GM12873 (cell line): ENCODE results near the gene TGFBI.

ENCODE experiments used
- CTCF ChIP-seq: IDR thresholded peaks from 2 replicates; pipeline ENCODE4 v1.5.1; 2012; ENCODE audit warnings: low read depth, mild to moderate bottlenecking, moderate library complexity, low read length, control low read depth; ENCODE audit not compliant: insufficient read depth; ENCODE audit errors: missing control alignments

Gene TGFBI

DNA sequence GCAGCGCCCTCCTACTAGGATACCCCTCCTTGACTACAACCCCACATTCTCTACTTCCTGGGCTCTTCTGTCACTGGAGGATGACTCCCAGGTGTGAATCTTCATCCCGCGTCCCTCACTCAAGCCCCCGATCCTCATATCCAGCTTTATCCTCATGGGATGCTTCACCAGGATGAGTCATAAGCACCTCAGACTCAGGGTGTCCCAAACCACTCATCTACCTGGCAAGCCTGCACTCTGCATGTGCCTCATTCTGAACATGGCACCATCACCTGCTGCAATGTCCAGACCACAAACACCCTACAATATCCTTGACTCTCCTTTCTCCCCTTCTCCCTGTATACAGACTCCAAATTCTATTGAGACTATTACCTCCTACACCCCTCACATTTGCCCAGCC is 1.5 kb upstream of the TGFBI start:
- TF ChIP-seq CTCF: no peak

GRCh38 chr5:136028090-136028489 is 698 bp upstream of the TGFBI start:
- TF ChIP-seq CTCF: no peak

DNA sequence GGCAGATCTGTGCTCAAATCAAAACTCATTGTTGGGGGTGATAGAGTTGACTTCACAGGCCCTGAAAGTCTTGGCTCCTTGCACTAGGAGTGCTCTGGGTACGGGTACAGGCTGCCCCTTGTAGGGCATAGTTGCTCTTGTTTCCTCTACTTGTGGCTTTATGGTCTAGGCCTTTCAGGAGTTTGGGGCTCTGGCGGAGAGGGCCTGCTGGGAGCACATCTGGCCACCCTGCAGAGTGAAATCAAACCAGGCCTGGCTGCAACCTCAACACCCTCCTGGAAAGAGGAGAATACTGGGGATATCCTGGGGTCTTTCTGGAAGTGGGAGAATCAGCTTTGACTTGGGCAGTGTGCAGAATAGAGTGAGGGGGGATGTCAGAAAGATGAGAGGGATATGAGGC is 1.5 kb downstream of the TGFBI start:
- TF ChIP-seq CTCF: no peak

DNA sequence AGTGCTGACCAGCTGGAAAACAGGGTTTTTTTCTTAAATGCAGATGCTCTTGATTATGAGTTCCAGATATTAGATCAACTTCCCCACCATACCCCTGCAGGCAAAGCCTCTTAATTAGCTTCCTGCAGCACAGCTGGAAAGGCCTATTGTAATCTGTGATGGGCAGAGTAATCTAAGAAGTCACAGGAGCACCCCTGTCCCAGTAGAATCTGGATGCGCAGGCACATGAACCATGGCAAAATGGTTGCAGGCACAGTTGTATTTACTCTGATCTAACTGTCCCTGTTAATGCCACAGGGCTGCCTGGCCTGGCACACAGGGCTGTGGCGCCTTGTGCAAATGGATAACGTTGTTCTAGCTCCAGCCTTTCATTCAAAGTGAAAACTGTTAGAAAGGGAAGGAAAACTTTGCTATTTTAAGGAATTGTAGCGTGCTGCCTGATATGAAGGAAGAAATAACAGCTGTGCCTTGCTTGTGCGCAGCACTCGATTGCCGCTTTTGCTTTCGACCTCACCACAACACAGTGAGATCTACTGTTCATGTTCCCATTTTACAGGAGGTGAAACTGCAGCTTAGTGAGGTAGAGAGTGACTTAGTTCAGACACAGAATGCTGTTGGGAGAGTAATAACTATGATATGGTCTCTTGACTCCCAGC is 2.3 kb downstream of the TGFBI start:
- no peak for TF ChIP-seq CTCF

- no peak for TF ChIP-seq CTCF
These were observed 2.9 kb downstream of the TGFBI start for GRCh38 chr5:136031711-136032110.

DNA sequence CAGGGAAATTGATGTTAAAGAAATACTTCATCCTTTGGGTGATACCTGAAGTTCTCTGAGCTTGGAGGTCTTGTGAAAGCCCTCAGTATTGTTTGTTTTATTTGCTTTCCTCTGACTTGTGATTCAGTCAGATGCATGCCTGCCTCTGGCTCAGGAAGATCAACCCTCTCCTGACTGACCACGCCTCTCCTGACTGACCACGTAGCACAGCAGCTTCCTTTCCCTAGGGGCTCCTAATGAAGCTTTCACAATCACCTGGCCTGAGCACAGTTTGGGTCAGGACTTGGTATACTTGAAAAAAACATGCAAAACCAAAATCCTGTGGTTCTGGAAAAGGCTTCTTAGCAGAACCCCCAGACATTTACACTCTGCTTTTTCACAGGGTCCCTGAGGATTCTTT is 3.8 kb downstream of the TGFBI start:
- no peak for TF ChIP-seq CTCF

DNA sequence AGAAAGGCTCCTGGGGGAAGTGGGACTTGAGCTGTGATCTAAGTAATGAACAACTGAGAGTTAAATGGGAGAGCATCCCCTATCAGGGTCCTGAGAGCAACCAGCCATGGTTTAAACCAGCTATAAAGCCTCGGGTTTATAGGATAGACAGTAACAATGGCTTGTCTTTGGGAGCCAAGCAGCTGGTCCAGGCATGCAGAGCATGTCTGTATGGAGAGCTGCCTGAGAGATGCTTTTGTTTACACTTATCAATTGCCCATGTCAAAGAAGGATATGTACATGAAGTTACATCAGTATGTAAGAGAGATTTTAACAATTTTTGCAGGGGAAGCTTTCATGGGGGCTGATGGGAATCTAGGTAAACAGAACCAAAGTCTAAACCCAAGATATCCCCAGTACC is 4.4 kb downstream of the TGFBI start:
- TF ChIP-seq CTCF: no peak
